GM12874 (cell line): ENCODE data around the gene TRAPPC2L.

Experiments used
- CTCF ChIP-seq: IDR thresholded peaks from 2 replicates; pipeline ENCODE4 v1.5.1; 2011; ENCODE audit warnings: low read depth, mild to moderate bottlenecking, control low read depth, low read length, moderate library complexity; ENCODE audit not compliant: insufficient read depth

The TRAPPC2L gene

GRCh38 chr16:88878356-88878755 lies 21.4 kb downstream of the TRAPPC2L start:
- no peak for TF ChIP-seq CTCF

GRCh38 chr16:88878967-88879787 lies 22.2 kb downstream of the TRAPPC2L start:
- TF ChIP-seq CTCF, result no peak

GRCh38 chr16:88879788-88880055 lies 22.8 kb downstream of the TRAPPC2L start:
- no peak for TF ChIP-seq CTCF

- no peak for TF ChIP-seq CTCF
Observed at GRCh38 chr16:88880226-88881006, 23.5 kb downstream of the TRAPPC2L start.

GRCh38 chr16:88881007-88881615 lies 24.2 kb downstream of the TRAPPC2L start:
- no peak for TF ChIP-seq CTCF

- TF ChIP-seq CTCF, result no peak
Observed at GRCh38 chr16:88881675-88882357, 24.9 kb downstream of the TRAPPC2L start.
